Ectodermal cell (in vitro differentiated cells): Measurements from ENCODE around the gene NRF1.

Experiments
- H3K27ac ChIP-seq: 2 replicates; pipeline ENCODE4 v1.7.0; 2013; ENCODE audit warnings: mild to moderate bottlenecking, low read depth, low read length; ENCODE audit not compliant: insufficient read depth, poor library complexity, severe bottlenecking
- H3K27me3 ChIP-seq: 2 replicates; pipeline ENCODE4 v1.7.0; 2013; ENCODE audit warnings: mild to moderate bottlenecking, low read length; ENCODE audit not compliant: insufficient read depth, control insufficient read depth, poor library complexity, severe bottlenecking
- H3K36me3 ChIP-seq: one replicate; pipeline ENCODE4 v1.7.0; 2013; ENCODE audit warnings: low read length; ENCODE audit not compliant: control insufficient read depth, insufficient read depth
- H3K4me1 ChIP-seq: one replicate; pipeline ENCODE4 v1.7.0; 2013; ENCODE audit warnings: low read length; ENCODE audit not compliant: control insufficient read depth, insufficient read depth
- H3K4me3 ChIP-seq: 2 replicates; pipeline ENCODE4 v1.7.0; 2013; ENCODE audit warnings: low read depth, low read length, control low read depth; ENCODE audit not compliant: insufficient read depth
- H3K9me3 ChIP-seq: 2 replicates; pipeline ENCODE4 v1.7.0; 2013; ENCODE audit warnings: mild to moderate bottlenecking, low read length, moderate library complexity; ENCODE audit not compliant: control insufficient read depth
- WGBS, 2 experiments: methylation state at CpG; one replicate each; pipeline ENCODE4 v1.1.7; 2013; ENCODE audit warnings: missing lambda C conversion rate in 2 of 2; 5-methylcytosine and 5-hydroxymethylcytosine counted together

Gene NRF1

GRCh38 chr7:129605960-129606614, 5.4 kb upstream of the NRF1 start:
- Histone ChIP-seq H3K4me3 (no peak overlapping the region), H3K27me3 (no peaks in the 10 kb centered on the region), H3K9me3 (no peaks in the 10 kb centered on the region), H3K4me1 (peaks cover 9% of the 10 kb centered on the region), H3K27ac (no peak overlapping the region), H3K36me3 (peaks cover 10% of the 10 kb centered on the region)
- 94 to 95% methylated on average over 6 of the region's 6 CpGs for WGBS, 2 experiments

- peaks cover 9% of the 10 kb centered on the region for H3K4me1 ChIP-seq
- no peak overlapping the region for H3K4me3 ChIP-seq
- H3K27me3 ChIP-seq: no peaks in the 10 kb centered on the region
- no peaks in the 10 kb centered on the region for H3K9me3 ChIP-seq
- no peak overlapping the region for H3K27ac ChIP-seq
- H3K36me3 ChIP-seq: peaks cover 10% of the 10 kb centered on the region
- 91 to 96% methylated on average over 7 of the region's 7 CpGs for WGBS, 2 experiments
These were observed 4.7 kb upstream of the NRF1 start for GRCh38 chr7:129606803-129607202.

DNA sequence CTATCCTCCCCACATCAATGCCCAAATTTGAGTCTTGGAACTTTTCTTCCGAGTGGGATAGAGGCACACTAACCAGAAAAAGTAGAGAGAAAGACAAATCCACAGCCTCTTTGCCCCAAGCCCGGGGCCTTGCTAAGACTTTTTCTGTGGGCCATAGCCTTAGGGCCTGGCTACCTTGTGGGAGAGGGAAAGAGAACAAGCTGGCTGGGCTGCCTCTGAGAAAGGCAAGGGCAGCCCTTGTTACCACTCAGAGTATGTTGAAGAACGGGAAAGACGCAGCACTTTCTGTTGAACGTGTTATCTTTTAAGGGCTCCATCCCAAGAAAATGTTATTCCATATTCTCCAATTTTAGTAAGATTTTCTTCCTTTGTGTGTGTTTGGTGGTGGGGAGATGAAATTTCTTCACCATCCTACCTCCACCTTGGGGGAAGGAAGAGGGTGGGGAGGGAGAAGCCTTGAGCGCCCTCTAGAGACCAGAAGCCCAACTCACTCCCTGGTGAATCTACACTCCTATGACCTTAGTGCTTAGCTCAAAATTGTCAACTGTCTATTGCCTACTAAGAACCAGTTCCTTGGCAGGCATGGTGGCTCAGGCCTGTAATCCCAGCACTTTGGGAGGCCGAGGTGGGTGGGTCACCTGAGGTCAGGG, 3.9 kb upstream of the NRF1 start:
- H3K9me3 ChIP-seq: no peaks in the 10 kb centered on the region
- H3K36me3 ChIP-seq: peaks cover 10% of the 10 kb centered on the region
- peaks cover 9% of the 10 kb centered on the region for H3K4me1 ChIP-seq
- no peaks in the 10 kb centered on the region for H3K27me3 ChIP-seq
- H3K27ac ChIP-seq: no peak overlapping the region
- H3K4me3 ChIP-seq: no peak overlapping the region
- WGBS, 2 experiments: 74 to 76% methylated on average over 7 of the region's 7 CpGs

DNA sequence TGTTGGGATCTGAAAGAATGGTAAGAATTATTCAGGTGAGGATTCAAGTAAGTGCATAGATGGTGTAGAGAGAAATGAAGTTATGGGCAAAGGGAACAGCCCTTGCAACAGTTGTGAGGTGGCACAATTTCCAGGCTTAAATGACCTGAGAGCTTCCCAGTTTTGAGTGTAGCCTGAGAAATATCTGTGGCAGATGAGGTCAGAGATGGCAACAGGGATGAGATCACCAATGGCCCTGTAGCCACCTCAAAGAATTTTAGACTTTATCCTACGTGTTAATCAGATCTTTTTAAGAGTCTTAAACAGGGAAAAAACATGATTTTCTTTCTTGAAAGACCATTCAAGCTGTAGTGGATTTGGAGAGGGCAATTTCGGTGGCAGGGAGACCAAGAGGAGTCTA, 1.9 kb upstream of the NRF1 start:
- Histone ChIP-seq H3K27ac (no peak overlapping the region), H3K4me3 (no peak overlapping the region), H3K4me1 (peaks cover 21% of the 10 kb centered on the region), H3K36me3 (peaks cover 10% of the 10 kb centered on the region), H3K9me3 (no peaks in the 10 kb centered on the region), H3K27me3 (no peaks in the 10 kb centered on the region)
- 90 to 91% methylated on average over 2 of the region's 2 CpGs for WGBS, 2 experiments

GRCh38 chr7:129610709-129611245, 743 bp upstream of the NRF1 start:
- WGBS, 2 experiments: 15% methylated on average over 17 of the region's 17 CpGs
- H3K4me3 ChIP-seq: peak overlapping the region; percentile 94
- no peaks in the 10 kb centered on the region for H3K9me3 ChIP-seq
- H3K4me1 ChIP-seq: peaks cover 27% of the 10 kb centered on the region
- H3K27ac ChIP-seq: peak overlapping the region; percentile 87
- no peaks in the 10 kb centered on the region for H3K27me3 ChIP-seq
- peaks cover 10% of the 10 kb centered on the region for H3K36me3 ChIP-seq

DNA sequence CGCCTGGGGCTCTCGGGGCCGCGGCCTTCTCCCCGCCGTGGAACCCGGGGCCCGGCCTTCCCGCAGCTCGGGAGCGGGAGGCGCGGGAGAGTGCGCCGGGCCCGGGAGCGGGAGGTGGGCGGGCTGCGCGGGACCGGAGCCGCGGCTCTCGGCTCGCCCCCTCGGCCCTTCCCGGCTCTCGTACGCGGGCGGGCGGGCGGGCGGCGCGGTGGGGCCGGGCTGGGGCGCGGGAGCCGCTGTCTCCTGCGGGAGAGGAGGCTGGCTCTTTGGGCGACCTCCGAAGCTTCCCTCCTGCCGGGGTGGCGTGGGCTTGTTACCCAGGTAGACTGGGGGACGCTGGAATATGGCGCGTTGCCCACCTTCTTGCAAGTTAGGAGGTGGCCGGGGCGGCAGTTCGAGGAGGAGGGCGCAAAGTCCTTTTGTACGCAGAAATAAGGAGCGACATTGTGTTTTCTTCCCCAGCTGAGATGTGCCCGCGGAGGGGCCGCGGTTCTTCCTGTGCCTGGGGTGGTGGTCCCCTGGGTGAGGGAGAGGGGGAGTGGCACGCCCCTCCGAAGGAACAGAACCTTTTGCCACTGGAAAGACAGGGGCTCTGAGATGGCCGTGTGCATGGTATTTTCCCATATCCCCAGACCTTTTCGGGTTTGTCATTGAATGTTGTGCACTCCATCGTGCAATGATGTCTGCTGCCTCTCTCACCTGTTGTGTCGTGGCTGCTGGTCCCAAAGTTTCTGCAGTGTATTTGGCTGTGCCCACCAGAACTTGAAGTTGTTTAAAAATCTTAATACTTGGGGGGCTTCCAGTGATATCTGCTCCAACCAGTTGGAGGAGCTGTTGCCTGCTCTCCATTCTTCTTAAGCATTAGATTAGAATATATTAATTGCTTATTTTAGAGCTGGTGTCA, 844 bp downstream of the NRF1 start:
- no peaks in the 10 kb centered on the region for H3K9me3 ChIP-seq
- peak overlapping the region; percentile 94 for H3K4me3 ChIP-seq
- H3K27ac ChIP-seq: no peak overlapping the region
- H3K27me3 ChIP-seq: no peaks in the 10 kb centered on the region
- peaks cover 10% of the 10 kb centered on the region for H3K36me3 ChIP-seq
- peaks cover 27% of the 10 kb centered on the region for H3K4me1 ChIP-seq
- WGBS, 2 experiments: 1% methylated on average over 64 of the region's 64 CpGs

- peaks cover 10% of the 10 kb centered on the region for H3K36me3 ChIP-seq
- H3K9me3 ChIP-seq: no peaks in the 10 kb centered on the region
- peak overlapping the region; percentile 94 for H3K4me3 ChIP-seq
- H3K4me1 ChIP-seq: peaks cover 27% of the 10 kb centered on the region
- WGBS, 2 experiments: 45 to 47% methylated on average over 4 to 5 of the region's 5 CpGs
- H3K27me3 ChIP-seq: no peaks in the 10 kb centered on the region
- no peak overlapping the region for H3K27ac ChIP-seq
These were observed 1.5 kb downstream of the NRF1 start for GRCh38 chr7:129613016-129613337.

GRCh38 chr7:129615018-129615417, 3.5 kb downstream of the NRF1 start:
- 100% methylated on average over 1 of the region's 1 CpG for WGBS, 2 experiments
- Histone ChIP-seq H3K4me3 (no peak overlapping the region), H3K27ac (no peak overlapping the region), H3K9me3 (no peaks in the 10 kb centered on the region), H3K27me3 (no peaks in the 10 kb centered on the region), H3K36me3 (no peaks in the 10 kb centered on the region), H3K4me1 (peaks cover 25% of the 10 kb centered on the region)

DNA sequence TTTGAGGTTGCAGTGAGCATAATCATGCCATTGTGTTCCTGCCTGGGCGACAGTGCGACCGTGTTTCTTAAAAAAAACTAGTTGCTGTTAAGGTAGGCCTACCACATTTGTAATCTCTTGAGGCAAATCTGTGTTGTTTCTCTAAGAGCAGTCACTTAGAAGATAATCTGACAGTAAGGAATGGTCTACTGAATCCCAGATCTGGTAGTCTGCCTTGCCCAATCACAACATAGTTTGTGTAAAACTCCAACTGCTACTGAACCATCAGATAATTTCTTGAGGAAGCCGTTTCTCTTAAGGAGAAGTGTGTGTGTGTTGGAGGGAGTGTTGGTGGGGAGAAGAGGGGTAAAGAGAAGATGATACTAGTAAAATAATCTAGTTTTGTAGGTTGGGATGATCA, 5.0 kb downstream of the NRF1 start:
- no peaks in the 10 kb centered on the region for H3K36me3 ChIP-seq
- H3K4me1 ChIP-seq: peaks cover 18% of the 10 kb centered on the region
- H3K27ac ChIP-seq: no peak overlapping the region
- no peak overlapping the region for H3K4me3 ChIP-seq
- no peaks in the 10 kb centered on the region for H3K27me3 ChIP-seq
- 86 to 94% methylated on average over 4 of the region's 4 CpGs for WGBS, 2 experiments
- H3K9me3 ChIP-seq: no peaks in the 10 kb centered on the region

- Histone ChIP-seq H3K4me3 (no peak overlapping the region), H3K27ac (no peak overlapping the region), H3K36me3 (no peaks in the 10 kb centered on the region), H3K4me1 (peaks cover 18% of the 10 kb centered on the region), H3K27me3 (no peaks in the 10 kb centered on the region), H3K9me3 (no peaks in the 10 kb centered on the region)
- WGBS, 2 experiments: 92 to 95% methylated on average over 3 of the region's 3 CpGs
These were observed 5.7 kb downstream of the NRF1 start for GRCh38 chr7:129617178-129617577.
